GM12874 (cell line): ENCODE data around the gene THOC7.
A peak's percentile ranks its signal among the peaks of the same experiment; 100 is the strongest.

ENCODE experiments used
- CTCF ChIP-seq: IDR thresholded peaks from 2 replicates; pipeline ENCODE4 v1.5.1; 2011; ENCODE audit warnings: low read depth, mild to moderate bottlenecking, control low read depth, low read length, moderate library complexity; ENCODE audit not compliant: insufficient read depth

The THOC7 gene

GRCh38 chr3:63832395-63832794, 31.2 kb downstream of the THOC7 start:
- no peak for TF ChIP-seq CTCF

GRCh38 chr3:63830526-63830925, 33.1 kb downstream of the THOC7 start:
- no peak for TF ChIP-seq CTCF

GRCh38 chr3:63824309-63824708, 39.3 kb downstream of the THOC7 start:
- no peak for TF ChIP-seq CTCF

GRCh38 chr3:63819151-63819398, 44.5 kb downstream of the THOC7 start, which contains the start of gene C3orf49:
Gene C3orf49 (plus strand): TSS chr3:63819299. CDS start chr3:63819472, 173 bp downstream.
- no peak for TF ChIP-seq CTCF

GRCh38 chr3:63818282-63819150, 45.1 kb downstream of the THOC7 start:
- TF ChIP-seq CTCF, result peak; percentile 70

- no peak for TF ChIP-seq CTCF
Measured at GRCh38 chr3:63817225-63817624, 46.4 kb downstream of the THOC7 start.

GRCh38 chr3:63814237-63814636, 49.4 kb downstream of the THOC7 start:
- TF ChIP-seq CTCF, result no peak
